Neural crest cell (in vitro differentiated cells): Measurements from ENCODE around the gene ACTR1B. TPM values are rescaled to one million over a fixed set of nuclear protein-coding genes. Genes with fewer than 3 reads are reported as not detected.
"Not testable (repeated sequence)": the region's sequence is repeated elsewhere in the genome, so short reads cannot be mapped to it uniquely, and the experiment has no call there.

ENCODE experiments used
- DNase-seq: peaks from one replicate; pipeline ENCODE4 v3.0.0; 2021; ENCODE audit warnings: low read depth, mixed read lengths, low spot score
- H3K27ac Mint-ChIP-seq: one replicate; pipeline ENCODE4 v1.8.0; 2021; ENCODE audit warnings: mild to moderate bottlenecking, mixed read lengths; ENCODE audit not compliant: unreplicated experiment
- H3K27me3 Mint-ChIP-seq: 2 replicates; pipeline ENCODE4 v1.8.0; 2021; ENCODE audit warnings: low read depth, mild to moderate bottlenecking, mixed read lengths
- H3K36me3 Mint-ChIP-seq: 2 replicates; pipeline ENCODE4 v1.8.0; 2021; ENCODE audit warnings: low read depth, mild to moderate bottlenecking, mixed read lengths
- H3K4me1 Mint-ChIP-seq: 2 replicates; pipeline ENCODE4 v1.8.0; 2021; ENCODE audit warnings: mixed read lengths
- H3K4me3 Mint-ChIP-seq: one replicate; pipeline ENCODE4 v1.8.0; 2021; ENCODE audit warnings: mild to moderate bottlenecking, mixed read lengths
- H3K9me3 Mint-ChIP-seq: 2 replicates; pipeline ENCODE4 v1.8.0; 2021; ENCODE audit warnings: mixed read lengths
- CTCF ChIP-seq: fragments of 200-600 bp; sonication (generic); conservative IDR thresholded peaks from 2 replicates; pipeline ENCODE4 v1.5.0; 2021; ENCODE audit warnings: antibody characterized with exemption, mild to moderate bottlenecking
- total RNA-seq: library from RNA; stranded (reverse); gene quantifications from 2 replicates; pipeline ENCODE4 v1.2.1, GENCODE V29; 2021

Gene ACTR1B
- total RNA-seq, 1 donor from 2014 or later = 62.6 TPM

GRCh38 chr2:97673915-97674283 lies 10.1 kb upstream of the ACTR1B start:
- Mint-ChIP-seq H3K9me3 (peaks cover 3% of the 10 kb centered on the region), H3K36me3 (peaks cover 11% of the 10 kb centered on the region), H3K4me1 (no peaks in the 10 kb centered on the region), H3K4me3 (no peak overlapping the region), H3K27me3 (no peaks in the 10 kb centered on the region), H3K27ac (peak overlapping the region; percentile 31)
- TF ChIP-seq CTCF = no peak
- DNase-seq = no peak

DNA sequence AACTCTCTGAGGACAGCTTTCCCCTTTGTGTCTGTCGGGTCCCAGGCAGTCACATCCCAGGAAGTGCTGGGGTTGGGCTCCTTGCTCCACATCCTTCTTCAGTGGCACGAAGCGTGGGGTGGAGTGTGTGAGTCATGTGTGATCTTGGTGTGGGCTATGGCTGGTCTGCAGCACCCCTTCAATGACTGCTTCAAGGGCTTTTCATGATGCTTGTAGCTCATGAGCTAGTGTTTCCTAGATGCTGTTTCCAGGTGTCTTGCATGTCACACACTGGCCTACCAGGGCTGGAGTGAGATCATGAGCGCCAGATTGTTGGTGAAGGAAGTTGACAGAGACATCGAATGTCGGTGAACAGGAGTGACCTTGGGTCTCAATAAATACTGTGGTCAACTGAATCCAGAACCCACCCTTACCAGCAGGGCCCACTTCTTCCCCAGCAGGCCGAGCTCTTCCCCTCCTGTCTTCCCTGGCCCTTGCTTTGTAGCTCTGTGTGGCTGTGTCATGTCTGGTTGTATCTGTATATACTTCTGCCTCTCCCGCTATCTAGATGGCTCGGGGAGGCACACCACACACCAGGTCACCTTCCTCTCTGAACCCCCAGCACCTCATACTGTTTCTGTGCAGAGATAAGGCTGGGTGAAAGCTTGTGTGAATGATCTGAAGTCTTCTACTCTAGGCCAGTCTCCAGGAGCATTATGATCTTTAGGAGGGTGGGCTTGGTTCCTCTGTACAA lies 9.5 kb upstream of the ACTR1B start:
- Mint-ChIP-seq H3K4me3 (no peak overlapping the region), H3K9me3 (peaks cover 3% of the 10 kb centered on the region), H3K36me3 (peaks cover 9% of the 10 kb centered on the region), H3K27me3 (no peaks in the 10 kb centered on the region), H3K27ac (peak overlapping the region; percentile 31), H3K4me1 (no peaks in the 10 kb centered on the region)
- no peak for DNase-seq
- TF ChIP-seq CTCF = no peak

DNA sequence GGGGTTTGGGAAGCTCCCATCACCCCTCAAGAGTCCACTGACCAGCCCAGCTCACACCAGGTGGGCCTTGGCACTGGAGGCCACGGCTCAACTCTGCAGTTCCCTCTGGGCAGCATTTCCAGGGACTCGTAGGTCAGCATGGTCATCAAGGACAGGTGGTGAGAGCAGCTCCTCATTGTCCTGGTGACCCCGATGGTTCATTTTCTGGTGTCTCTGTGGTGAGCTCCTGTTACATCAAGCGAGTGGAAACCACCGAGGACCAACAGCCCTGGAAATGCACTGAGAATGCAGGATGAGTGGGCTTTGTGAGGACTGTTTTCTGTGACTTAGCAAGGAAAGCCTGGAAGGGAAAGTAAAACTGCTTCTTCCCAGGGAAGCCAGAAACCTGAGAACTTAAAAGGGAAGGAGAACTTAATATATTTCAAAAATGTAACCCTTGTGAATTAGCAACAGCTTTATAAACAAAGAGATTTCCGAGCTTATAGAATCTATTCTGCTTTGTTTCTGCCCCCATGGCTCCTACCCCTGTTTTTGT lies 8.8 kb upstream of the ACTR1B start:
- DNase-seq, H3K27ac Mint-ChIP-seq, H3K36me3 Mint-ChIP-seq, H3K4me1 Mint-ChIP-seq, H3K27me3 Mint-ChIP-seq, H3K4me3 Mint-ChIP-seq, H3K9me3 Mint-ChIP-seq: not testable (repeated sequence)

DNA sequence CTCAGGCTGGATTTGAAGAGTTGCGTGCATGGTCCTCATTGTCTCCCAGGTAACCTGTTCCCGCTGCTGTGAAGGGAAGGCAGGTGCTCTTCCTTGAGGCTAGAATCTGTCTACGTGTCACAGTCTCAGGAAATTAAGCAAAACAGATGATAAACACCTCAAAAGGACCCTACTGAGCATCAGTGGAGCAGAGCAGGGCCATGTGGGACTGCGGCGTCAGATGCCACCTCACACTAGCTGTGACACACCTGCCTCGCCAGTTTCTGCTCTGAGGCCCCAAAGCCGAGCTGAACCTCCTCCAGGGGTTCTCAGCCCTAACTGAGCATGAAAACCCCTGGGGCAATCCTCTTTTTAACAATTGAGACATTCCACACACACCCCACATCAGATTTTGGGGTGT lies 7.7 kb upstream of the ACTR1B start:
- H3K27ac Mint-ChIP-seq = peak overlapping the region; percentile 12
- no peak for TF ChIP-seq CTCF
- H3K4me1 Mint-ChIP-seq = no peaks in the 10 kb centered on the region
- H3K4me3 Mint-ChIP-seq = no peak overlapping the region
- H3K36me3 Mint-ChIP-seq = no peaks in the 10 kb centered on the region
- no peaks in the 10 kb centered on the region for H3K9me3 Mint-ChIP-seq
- no peaks in the 10 kb centered on the region for H3K27me3 Mint-ChIP-seq
- no peak for DNase-seq

GRCh38 chr2:97670471-97670870 lies 6.6 kb upstream of the ACTR1B start:
- H3K27ac Mint-ChIP-seq = no peak overlapping the region
- no peak for TF ChIP-seq CTCF
- no peak for DNase-seq
- no peaks in the 10 kb centered on the region for H3K4me1 Mint-ChIP-seq
- no peak overlapping the region for H3K4me3 Mint-ChIP-seq
- H3K27me3 Mint-ChIP-seq = no peaks in the 10 kb centered on the region
- H3K9me3 Mint-ChIP-seq = no peaks in the 10 kb centered on the region
- no peaks in the 10 kb centered on the region for H3K36me3 Mint-ChIP-seq

GRCh38 chr2:97669448-97669847 lies 5.6 kb upstream of the ACTR1B start, which contains the start of gene C2orf92:
TSS of gene C2orf92 (plus strand) at chr2:97669713. CDS start at chr2:97669789, 76 bp downstream.
- no peaks in the 10 kb centered on the region for H3K36me3 Mint-ChIP-seq
- no peak for DNase-seq
- no peak within 1 kb of the TSS for H3K4me3 Mint-ChIP-seq
- no peaks in the 10 kb centered on the region for H3K9me3 Mint-ChIP-seq
- H3K27me3 Mint-ChIP-seq = no peaks in the 10 kb centered on the region
- no peak for TF ChIP-seq CTCF
- no peak within 1 kb of the TSS for H3K27ac Mint-ChIP-seq
- peaks cover 8% of the 10 kb centered on the region for H3K4me1 Mint-ChIP-seq
